Parathyroid adenoma (tissue), 2 donors: ENCODE data around the gene DENND5B.

ENCODE experiments used
- H2AFZ ChIP-seq: fragments of 300-600 bp; sonication (generic); one replicate; pipeline ENCODE4 v1.7.0; 2017; ENCODE audit warnings: antibody characterized with exemption, mild to moderate bottlenecking
- H3K27ac ChIP-seq: fragments of 300-600 bp; sonication (generic); one replicate; pipeline ENCODE4 v1.7.0; 2017
- H3K27me3 ChIP-seq: fragments of 300-600 bp; sonication (generic); one replicate; pipeline ENCODE4 v1.7.0; 2017; ENCODE audit warnings: low read length; ENCODE audit not compliant: control insufficient read depth, insufficient read depth
- H3K36me3 ChIP-seq: fragments of 300-600 bp; sonication (generic); one replicate; pipeline ENCODE4 v1.7.0; 2017; ENCODE audit warnings: low read length; ENCODE audit not compliant: control insufficient read depth, insufficient read depth
- H3K4me1 ChIP-seq: fragments of 300-600 bp; sonication (generic); one replicate; pipeline ENCODE4 v1.7.0; 2017; ENCODE audit warnings: control low read depth
- H3K4me2 ChIP-seq: fragments of 300-600 bp; sonication (generic); one replicate; pipeline ENCODE4 v1.7.0; 2017; ENCODE audit warnings: low read length
- H3K4me3 ChIP-seq: fragments of 300-600 bp; sonication (generic); one replicate; pipeline ENCODE4 v1.7.0; 2017; ENCODE audit warnings: low read depth, low read length
- H3K79me2 ChIP-seq: fragments of 300-600 bp; sonication (generic); one replicate; pipeline ENCODE4 v1.7.0; 2017; ENCODE audit warnings: control low read depth
- H3K9ac ChIP-seq: fragments of 300-600 bp; sonication (generic); one replicate; pipeline ENCODE4 v1.7.0; 2017; ENCODE audit warnings: mild to moderate bottlenecking
- H3K9me3 ChIP-seq: fragments of 300-600 bp; sonication (generic); one replicate; pipeline ENCODE4 v1.7.0; 2017; ENCODE audit warnings: low read length; ENCODE audit not compliant: control insufficient read depth
- TF ChIP-seq, protein P1 (sequence below): fragments of 300-600 bp; sonication (generic); IDR thresholded peaks from one replicate; pipeline ENCODE4 v1.7.0; 2017; ENCODE audit warnings: antibody characterized with exemption, mild to moderate bottlenecking
- donor health status: primary hyperparathyroidism.

The DENND5B gene

DNA sequence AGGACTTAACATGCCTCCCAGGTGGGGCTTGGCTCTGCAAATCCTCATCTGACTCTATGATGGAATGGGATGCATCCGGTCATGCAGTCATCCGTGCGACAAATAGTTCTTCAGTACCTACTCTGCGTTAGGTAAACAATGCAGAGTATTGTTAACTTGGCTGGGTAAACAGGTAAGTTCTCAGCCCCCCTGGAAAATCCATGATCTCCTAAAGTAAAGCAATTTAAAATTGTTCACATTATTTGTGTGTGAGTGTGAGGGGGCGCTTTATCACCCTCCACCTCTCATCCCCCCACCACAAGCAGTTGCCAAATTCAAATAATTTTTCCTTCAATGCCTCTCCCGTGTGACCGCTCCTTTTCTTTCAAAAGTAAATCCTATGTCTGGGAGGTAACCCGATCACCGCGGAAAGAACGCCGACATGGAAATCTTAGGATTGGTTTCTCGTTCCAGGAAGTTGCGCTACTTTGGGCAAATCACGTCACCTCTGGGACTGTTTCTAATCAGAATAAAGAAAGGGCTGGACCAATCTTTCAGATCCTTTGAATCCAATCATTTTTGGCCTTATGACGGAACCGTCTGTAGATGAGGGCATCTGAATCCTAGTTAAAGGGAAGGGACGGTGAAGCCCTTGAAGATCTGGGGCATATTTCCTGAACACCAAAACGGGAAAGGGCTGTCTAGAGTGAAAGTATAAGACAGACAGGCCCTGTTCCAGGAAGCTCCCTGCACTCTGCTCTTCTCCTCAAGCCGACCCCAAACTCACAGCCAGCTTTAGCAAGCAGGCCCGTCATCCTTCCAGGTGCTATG lies 221.0 kb downstream of the DENND5B start:
- Histone ChIP-seq H2AFZ (peak overlapping the region; percentile 64), H3K4me3 (peak overlapping the region; percentile 45), H3K4me1 (peaks cover 3% of the 10 kb centered on the region), H3K9me3 (no peaks in the 10 kb centered on the region), H3K9ac (no peak overlapping the region), H3K27ac (no peak overlapping the region), H3K4me2 (peak overlapping the region; percentile 64), H3K79me2 (no peaks in the 10 kb centered on the region), H3K36me3 (no peaks in the 10 kb centered on the region), H3K27me3 (no peaks in the 10 kb centered on the region)
- TF ChIP-seq, protein P1, sequence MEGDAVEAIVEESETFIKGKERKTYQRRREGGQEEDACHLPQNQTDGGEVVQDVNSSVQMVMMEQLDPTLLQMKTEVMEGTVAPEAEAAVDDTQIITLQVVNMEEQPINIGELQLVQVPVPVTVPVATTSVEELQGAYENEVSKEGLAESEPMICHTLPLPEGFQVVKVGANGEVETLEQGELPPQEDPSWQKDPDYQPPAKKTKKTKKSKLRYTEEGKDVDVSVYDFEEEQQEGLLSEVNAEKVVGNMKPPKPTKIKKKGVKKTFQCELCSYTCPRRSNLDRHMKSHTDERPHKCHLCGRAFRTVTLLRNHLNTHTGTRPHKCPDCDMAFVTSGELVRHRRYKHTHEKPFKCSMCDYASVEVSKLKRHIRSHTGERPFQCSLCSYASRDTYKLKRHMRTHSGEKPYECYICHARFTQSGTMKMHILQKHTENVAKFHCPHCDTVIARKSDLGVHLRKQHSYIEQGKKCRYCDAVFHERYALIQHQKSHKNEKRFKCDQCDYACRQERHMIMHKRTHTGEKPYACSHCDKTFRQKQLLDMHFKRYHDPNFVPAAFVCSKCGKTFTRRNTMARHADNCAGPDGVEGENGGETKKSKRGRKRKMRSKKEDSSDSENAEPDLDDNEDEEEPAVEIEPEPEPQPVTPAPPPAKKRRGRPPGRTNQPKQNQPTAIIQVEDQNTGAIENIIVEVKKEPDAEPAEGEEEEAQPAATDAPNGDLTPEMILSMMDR, result no peak

DNA sequence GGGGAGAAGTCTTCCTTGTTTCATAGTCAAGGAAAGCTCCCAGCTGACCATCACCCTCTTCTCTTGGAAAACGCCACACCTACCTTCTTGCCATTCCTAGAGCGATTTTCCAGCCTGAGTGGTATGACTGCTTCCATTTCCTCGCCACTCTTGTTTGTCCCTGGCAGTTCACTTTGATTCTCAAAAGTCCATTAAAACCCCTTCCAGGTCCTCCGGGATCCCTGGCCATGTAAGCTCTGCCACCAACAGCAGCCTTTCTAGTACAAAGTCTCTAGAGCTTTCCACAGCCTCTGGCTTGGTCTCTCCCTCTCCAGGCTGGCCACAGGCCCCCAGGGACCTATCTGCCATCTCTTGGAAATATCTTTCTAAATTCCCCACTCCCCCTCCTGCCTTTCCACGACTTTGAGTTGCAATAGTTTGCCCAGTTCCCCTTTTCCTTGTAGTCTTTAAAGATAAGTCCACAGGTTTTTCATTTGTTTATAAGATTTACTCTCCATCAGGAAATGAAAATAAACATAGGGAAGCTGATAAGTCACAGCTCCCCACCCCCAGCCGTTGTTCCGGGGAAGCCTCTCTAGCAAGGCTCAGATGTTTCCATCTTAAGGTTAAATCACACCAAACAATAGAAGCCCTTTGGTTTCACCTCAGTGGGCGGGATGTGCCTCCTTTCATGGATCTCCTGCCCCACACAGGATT lies 222.1 kb downstream of the DENND5B start:
- no peaks in the 10 kb centered on the region for H3K36me3 ChIP-seq
- H3K9me3 ChIP-seq, result no peaks in the 10 kb centered on the region
- peak overlapping the region; percentile 54 for H2AFZ ChIP-seq
- H3K27me3 ChIP-seq, result no peaks in the 10 kb centered on the region
- peaks cover 3% of the 10 kb centered on the region for H3K4me1 ChIP-seq
- H3K27ac ChIP-seq, result no peak overlapping the region
- H3K79me2 ChIP-seq, result no peaks in the 10 kb centered on the region
- no peak overlapping the region for H3K4me2 ChIP-seq
- H3K4me3 ChIP-seq, result no peak overlapping the region
- TF ChIP-seq, protein P1, result no peak
- no peak overlapping the region for H3K9ac ChIP-seq

DNA sequence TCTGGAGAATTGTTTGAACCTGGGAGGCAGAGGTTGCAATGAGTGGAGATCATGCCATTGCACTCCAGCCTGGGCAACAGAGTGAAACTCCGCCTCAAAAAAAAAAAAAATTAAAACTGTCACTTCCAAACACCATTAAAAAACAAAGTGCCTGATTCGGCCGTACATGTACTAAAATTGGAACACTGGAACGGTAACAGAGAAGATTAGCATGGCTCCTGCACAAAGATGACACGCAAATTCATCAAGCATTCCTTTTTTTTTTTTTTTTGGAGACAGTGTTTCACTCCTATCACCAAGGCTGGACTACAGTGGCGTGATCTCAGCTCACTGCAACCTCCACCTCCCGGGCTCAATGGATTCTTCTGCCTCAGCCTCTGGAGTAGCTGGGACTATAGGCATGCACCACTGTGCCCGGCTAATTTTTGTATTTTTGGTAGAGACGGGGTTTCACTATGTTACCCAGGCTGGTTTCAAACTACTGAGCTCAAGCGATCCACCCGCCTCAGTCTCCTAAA lies 224.8 kb downstream of the DENND5B start:
- Histone ChIP-seq H3K27ac (no peak overlapping the region), H3K9ac (no peak overlapping the region), H3K79me2 (no peaks in the 10 kb centered on the region), H2AFZ (no peak overlapping the region), H3K4me2 (no peak overlapping the region), H3K4me3 (no peak overlapping the region), H3K9me3 (no peaks in the 10 kb centered on the region), H3K4me1 (peaks cover 3% of the 10 kb centered on the region), H3K36me3 (no peaks in the 10 kb centered on the region), H3K27me3 (no peaks in the 10 kb centered on the region)
- TF ChIP-seq, protein P1, result no peak

DNA sequence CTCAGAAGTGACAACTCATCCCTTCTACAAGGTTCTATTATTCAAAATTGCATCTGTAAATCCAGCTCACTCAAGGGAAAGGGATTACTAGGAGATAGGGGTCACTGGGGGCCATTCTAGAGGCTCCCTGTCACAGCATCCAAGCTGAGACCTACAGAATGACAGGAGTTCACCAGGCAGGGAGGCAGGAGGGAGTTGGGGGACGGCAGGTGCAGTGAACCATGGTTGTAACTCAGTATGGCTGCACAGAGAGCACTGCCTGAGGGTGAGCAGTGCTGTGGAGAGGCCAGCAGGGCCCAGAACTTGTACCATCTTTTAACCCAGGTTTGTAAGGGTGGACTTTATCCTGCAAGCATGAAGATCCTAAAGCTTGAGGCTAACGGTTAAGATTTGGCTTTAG lies 227.1 kb downstream of the DENND5B start:
- TF ChIP-seq, protein P1, result no peak
- no peaks in the 10 kb centered on the region for H3K9me3 ChIP-seq
- H3K4me2 ChIP-seq, result no peak overlapping the region
- no peak overlapping the region for H3K4me3 ChIP-seq
- H2AFZ ChIP-seq, result peak overlapping the region; percentile 17
- no peaks in the 10 kb centered on the region for H3K4me1 ChIP-seq
- no peak overlapping the region for H3K27ac ChIP-seq
- H3K9ac ChIP-seq, result no peak overlapping the region
- no peaks in the 10 kb centered on the region for H3K27me3 ChIP-seq
- no peaks in the 10 kb centered on the region for H3K36me3 ChIP-seq
- no peaks in the 10 kb centered on the region for H3K79me2 ChIP-seq
